Fibroblast of skin of left biceps (primary cell): ENCODE measurements around the gene RUFY4.

ENCODE experiments used
- DNase-seq, 2 experiments: peaks; one replicate each; pipeline ENCODE4 v3.0.0-alpha.2; 2013; ENCODE audit warnings: low read depth in 2 of 2

RUFY4 gene

GRCh38 chr2:218063486-218063885 lies 5.6 kb upstream of the RUFY4 start:
- no peak for DNase-seq

GRCh38 chr2:218063896-218064295 lies 5.2 kb upstream of the RUFY4 start:
- DNase-seq, result no peak

- no peak for DNase-seq
Observed at GRCh38 chr2:218065239-218066006, 3.6 kb upstream of the RUFY4 start.

GRCh38 chr2:218066926-218067515 lies 2.0 kb upstream of the RUFY4 start:
- DNase-seq, result no peak

- no peak for DNase-seq
Observed at GRCh38 chr2:218067523-218067922, 1.5 kb upstream of the RUFY4 start.

- DNase-seq, result no peak
Observed at GRCh38 chr2:218069606-218070300, 700 bp downstream of the RUFY4 start.

- DNase-seq, result no peak
Observed at GRCh38 chr2:218070587-218070986, 1.5 kb downstream of the RUFY4 start.

DNA sequence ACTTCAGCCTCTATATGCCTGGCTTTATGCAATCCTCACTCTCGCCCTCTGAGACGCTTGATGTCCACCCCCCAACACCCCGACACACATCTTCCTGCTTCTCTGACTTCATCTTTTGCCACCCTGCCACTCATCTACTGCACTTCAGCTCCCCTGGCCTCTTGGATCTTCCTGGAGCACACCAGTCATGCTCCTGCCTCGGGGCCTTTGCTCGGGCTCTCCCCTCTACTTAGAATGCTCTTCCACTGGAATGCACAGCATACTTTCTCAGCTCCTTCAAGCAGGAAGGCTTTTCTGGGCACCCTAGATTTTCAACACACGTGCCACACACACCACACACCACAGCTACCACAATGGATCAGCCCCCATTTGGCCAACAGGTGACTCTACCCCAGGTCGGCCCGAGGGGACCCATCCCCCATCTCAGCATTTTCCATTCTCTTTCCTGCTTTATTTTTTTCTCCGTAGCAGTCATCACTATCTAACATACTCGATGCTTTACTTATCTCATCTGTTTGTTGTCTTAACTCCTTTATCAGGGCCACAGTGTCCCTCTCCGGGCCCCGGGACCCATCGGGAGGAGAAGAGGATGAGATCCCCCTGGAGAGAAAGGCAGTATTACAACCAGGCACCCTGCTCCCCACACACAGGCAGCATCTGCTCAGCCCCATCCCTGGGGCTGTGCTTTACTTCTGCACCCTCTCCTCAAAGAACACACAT lies 2.3 kb downstream of the RUFY4 start:
- no peak for DNase-seq

DNA sequence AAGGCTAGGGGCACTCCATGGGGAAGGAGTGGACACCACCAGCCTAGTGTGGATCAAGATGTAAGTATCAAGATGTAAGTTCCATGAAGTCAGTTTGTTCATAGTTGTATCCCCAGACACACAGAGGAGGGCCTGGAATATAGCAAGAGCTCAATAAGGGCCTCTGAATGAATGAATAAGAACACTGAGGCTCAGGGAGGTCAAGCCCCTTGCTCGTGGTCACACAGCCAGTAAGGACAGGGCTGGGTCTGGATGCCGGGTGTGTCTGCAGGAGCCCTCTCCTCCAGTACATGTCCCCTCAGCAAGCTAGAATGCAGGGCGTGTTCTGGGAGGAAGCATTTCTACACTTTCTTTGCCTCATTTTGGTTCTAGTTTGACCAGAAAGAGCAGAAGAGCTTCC lies 2.9 kb downstream of the RUFY4 start:
- DNase-seq, result no peak

- DNase-seq, result no peak
Observed at GRCh38 chr2:218072478-218073024, 3.5 kb downstream of the RUFY4 start.

DNA sequence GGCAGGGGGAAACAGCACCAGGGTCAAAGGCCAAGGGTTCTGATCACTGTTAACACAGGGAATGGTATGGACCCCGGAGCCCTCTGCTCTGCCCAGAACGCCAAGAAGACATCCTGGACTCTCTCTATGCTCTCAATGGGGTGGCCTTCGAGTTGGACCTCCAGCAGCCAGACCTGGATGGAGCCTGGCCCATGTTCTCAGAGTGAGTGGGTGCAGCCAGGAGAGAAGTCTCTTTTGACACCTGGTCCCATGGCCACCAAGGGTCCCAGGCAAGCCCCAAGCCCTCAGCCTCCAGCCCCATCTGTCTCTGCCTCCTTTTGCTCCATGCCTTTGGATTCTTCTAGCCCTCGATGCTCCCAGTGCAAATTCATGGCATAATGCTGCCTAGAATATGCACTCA lies 4.1 kb downstream of the RUFY4 start:
- no peak for DNase-seq

GRCh38 chr2:218074031-218074430 lies 5.0 kb downstream of the RUFY4 start:
- DNase-seq, result no peak

GRCh38 chr2:218075975-218076811 lies 7.1 kb downstream of the RUFY4 start:
- no peak for DNase-seq

GRCh38 chr2:218077464-218078216 lies 8.6 kb downstream of the RUFY4 start:
- DNase-seq, result no peak

DNA sequence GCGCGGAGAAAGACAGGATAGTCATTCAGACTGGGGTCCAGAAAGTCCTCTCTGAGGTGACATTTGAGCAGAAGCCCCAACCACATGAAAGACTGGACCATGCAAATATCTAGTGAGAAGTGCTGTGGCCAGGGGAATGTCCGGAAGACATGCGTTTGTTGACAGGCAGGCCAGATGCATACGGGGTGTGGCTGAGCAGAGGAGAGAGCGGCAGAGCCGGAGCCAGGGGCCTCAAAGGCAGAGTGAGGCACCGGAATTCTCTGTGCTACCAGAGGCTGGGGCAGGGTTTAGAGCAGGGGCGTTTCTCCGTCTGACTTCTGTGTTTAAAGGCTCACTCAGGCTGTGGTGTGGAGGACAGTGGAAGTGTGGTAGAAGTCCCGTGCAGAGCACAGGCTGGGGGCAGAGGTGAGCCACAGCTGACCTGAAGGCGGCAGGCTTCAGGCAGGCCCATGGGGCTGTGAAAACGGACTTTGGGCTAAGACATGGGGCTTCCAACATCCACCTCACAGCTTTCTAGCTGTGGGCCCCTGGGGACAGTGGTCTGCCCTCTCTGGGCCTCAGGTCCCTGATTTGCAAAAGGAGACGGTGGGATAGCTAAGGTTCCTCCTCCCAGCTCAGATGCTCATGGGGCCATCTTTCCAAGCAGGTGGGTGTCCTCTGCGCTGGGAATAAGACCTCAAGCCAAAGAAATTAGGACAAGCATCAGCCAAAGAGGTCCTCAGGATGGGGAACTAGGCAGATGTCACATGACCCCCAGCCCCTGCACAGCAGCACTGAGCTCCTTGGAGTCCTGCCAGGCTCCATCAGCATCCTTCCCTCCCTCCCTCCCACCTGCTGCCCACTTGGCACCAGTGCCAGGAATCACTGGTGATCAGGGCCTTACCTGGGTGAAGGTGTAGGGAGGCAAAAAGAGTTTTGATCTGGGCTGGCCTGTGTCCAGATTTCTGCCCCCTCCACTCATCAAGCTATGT lies 11.2 kb downstream of the RUFY4 start:
- DNase-seq, result no peak

- no peak for DNase-seq
Observed at GRCh38 chr2:218081063-218081462, 12.0 kb downstream of the RUFY4 start.

- DNase-seq, result peak; percentile 92 to 93
Observed at GRCh38 chr2:218081695-218082094, 12.6 kb downstream of the RUFY4 start.

DNA sequence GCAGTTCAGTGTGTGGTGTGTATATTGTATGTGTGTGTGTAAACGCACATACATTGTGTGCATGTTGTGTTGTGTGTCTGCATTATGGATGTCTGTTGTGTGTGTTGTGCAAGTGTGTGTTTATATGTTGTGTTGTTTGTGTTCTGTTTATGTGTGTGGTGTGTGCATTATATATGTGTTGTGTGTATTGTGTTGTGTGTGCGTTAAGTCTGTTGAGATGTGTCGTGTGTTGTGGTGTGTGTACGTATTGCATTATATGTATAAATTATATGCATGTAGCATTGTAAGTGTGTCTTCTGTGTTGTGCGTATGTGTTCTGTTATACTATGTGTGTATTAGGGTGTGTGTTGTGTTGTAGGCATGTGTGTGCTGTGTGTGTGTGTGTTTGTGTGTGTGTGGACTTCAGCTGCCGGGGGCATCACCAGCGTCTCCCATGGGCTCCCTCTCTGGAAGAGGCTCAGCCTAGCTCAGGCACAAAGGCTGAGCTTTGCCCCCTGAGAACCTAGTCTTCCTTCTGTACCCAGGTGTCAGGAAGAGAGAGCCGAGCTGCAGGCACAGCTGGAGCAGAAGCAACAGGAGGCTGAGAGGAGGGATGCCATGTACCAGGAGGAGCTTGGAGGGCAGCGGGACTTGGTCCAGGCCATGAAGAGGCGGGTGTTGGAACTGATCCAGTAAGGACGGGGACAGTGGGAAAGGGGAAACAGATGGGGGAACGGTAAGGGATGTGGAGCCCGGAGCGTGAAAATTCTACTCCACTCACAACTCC lies 13.7 kb downstream of the RUFY4 start:
- DNase-seq, result no peak

- no peak for DNase-seq
Observed at GRCh38 chr2:218083352-218083676, 14.3 kb downstream of the RUFY4 start.
